MM.1S (cell line): ENCODE measurements around the gene WDFY2.

Experiments used
- DNase-seq: peaks from one replicate; pipeline ENCODE4 v3.0.0-alpha.2; 2015
- H2AFZ ChIP-seq: fragments of 300-600 bp; sonication (generic); 2 replicates; pipeline ENCODE4 v1.6.0; 2016; ENCODE audit warnings: antibody characterized with exemption, low read length
- H3F3A ChIP-seq: fragments of 300-600 bp; sonication (generic); 2 replicates; pipeline ENCODE4 v1.6.1; 2016; ENCODE audit warnings: mild to moderate bottlenecking, antibody characterized with exemption, low read length, moderate library complexity, mixed read lengths; ENCODE audit not compliant: insufficient read depth
- H3K27ac ChIP-seq: fragments of 300-600 bp; sonication (generic); 2 replicates; pipeline ENCODE4 v1.5.1; 2016; ENCODE audit warnings: mild to moderate bottlenecking, low read length
- H3K27me3 ChIP-seq: fragments of 300-600 bp; sonication (generic); replicated peaks from 2 replicates; pipeline ENCODE4 v1.6.0; 2016; ENCODE audit warnings: low read length; ENCODE audit not compliant: insufficient read depth
- H3K36me3 ChIP-seq: fragments of 300-600 bp; sonication (generic); replicated peaks from 2 replicates; pipeline ENCODE4 v1.6.1; 2016; ENCODE audit warnings: mild to moderate bottlenecking, low read length, mixed read lengths; ENCODE audit not compliant: insufficient read depth
- H3K4me1 ChIP-seq: fragments of 300-600 bp; sonication (generic); 2 replicates; pipeline ENCODE4 v1.6.1; 2016; ENCODE audit warnings: low read length, mixed read lengths
- H3K4me2 ChIP-seq: fragments of 300-600 bp; sonication (generic); 2 replicates; pipeline ENCODE4 v1.6.0; 2016; ENCODE audit warnings: low read depth, low read length
- H3K4me3 ChIP-seq: fragments of 300-600 bp; sonication (generic); 2 replicates; pipeline ENCODE4 v1.5.1; 2016; ENCODE audit warnings: low read length, mixed read lengths
- H3K79me2 ChIP-seq: fragments of 300-600 bp; sonication (generic); 2 replicates; pipeline ENCODE4 v1.6.1; 2016; ENCODE audit warnings: mixed run types, low read length, mixed read lengths
- H3K9ac ChIP-seq: fragments of 300-600 bp; sonication (generic); 2 replicates; pipeline ENCODE4 v1.6.1; 2016; ENCODE audit warnings: low read length, mixed read lengths
- H3K9me2 ChIP-seq: fragments of 300-600 bp; sonication (generic); replicated peaks from 2 replicates; pipeline ENCODE4 v1.6.1; 2016; ENCODE audit warnings: mild to moderate bottlenecking, low read length, mixed read lengths; ENCODE audit not compliant: insufficient read depth
- H3K9me3 ChIP-seq: fragments of 300-600 bp; sonication (generic); replicated peaks from 2 replicates; pipeline ENCODE4 v1.6.1; 2016; ENCODE audit warnings: mild to moderate bottlenecking, low read length, mixed read lengths; ENCODE audit not compliant: insufficient read depth
- H4K20me1 ChIP-seq: fragments of 300-600 bp; sonication (generic); 2 replicates; pipeline ENCODE4 v1.6.1; 2016; ENCODE audit warnings: mild to moderate bottlenecking, low read length, moderate library complexity, mixed read lengths; ENCODE audit not compliant: insufficient read depth
- EZH2 ChIP-seq: fragments of 300-600 bp; sonication (generic); optimal IDR thresholded peaks from 2 replicates; pipeline ENCODE3; 2017; ENCODE audit warnings: low read depth, mild to moderate bottlenecking, antibody characterized with exemption, low read length, mixed read lengths
- EZH2phosphoT487 ChIP-seq: fragments of 300-600 bp; sonication (generic); IDR thresholded peaks from 2 replicates; pipeline ENCODE4 v1.6.1; 2018; ENCODE audit warnings: antibody characterized with exemption, low read length
- TF ChIP-seq, protein P1 (sequence below): fragments of 300-600 bp; sonication (generic); IDR thresholded peaks from 2 replicates; pipeline ENCODE4 v1.5.1; 2016; ENCODE audit warnings: antibody characterized with exemption, low read length, mixed read lengths

The WDFY2 gene

DNA sequence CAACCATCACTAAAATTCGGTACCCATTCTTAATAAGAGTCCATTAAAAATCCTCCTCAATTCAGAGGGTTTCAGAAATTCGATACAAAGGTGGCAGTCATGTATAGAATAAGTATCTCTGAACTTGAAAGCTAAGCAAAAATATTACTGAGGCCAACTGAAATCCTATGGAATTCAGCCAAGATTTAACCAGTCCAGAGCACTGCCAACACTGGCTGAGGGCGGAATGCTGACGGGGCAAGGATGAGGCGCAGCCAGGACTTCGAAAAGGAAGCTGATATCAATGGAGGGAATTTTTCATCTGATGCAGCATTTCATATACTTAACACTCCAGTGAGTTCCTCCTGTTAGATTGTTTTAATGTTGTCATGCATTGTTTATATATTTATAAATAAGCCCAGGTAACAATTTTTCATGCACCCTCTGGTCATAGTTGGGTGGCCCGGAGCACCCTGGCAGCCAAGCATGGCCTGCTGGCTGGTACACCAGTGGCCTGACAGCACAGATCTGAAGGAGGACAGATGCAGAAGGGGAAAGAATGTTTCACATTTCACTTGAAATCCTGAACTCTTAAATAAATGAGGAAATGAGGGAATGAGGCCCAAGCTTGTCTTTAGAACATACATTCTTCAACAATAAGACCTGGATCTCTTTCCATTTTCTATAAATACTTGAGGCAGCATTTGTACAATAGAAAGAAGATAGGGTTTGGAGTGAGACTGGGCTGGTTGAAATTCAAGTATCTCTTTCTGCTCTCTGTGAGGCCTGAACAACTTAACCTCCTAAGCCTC is 41.5 kb downstream of the WDFY2 start:
- Histone ChIP-seq H3K36me3 (no peaks in the 10 kb centered on the region), H3K79me2 (no peaks in the 10 kb centered on the region), H3K4me2 (no peak overlapping the region), H4K20me1 (no peaks in the 10 kb centered on the region), H3F3A (no peaks in the 10 kb centered on the region), H3K4me1 (no peaks in the 10 kb centered on the region), H2AFZ (no peak overlapping the region), H3K27me3 (no peaks in the 10 kb centered on the region), H3K4me3 (no peak overlapping the region), H3K27ac (no peak overlapping the region), H3K9me3 (no peaks in the 10 kb centered on the region), H3K9ac (no peak overlapping the region), H3K9me2 (no peaks in the 10 kb centered on the region)
- no peak for TF ChIP-seq EZH2phosphoT487
- TF ChIP-seq, protein P1, sequence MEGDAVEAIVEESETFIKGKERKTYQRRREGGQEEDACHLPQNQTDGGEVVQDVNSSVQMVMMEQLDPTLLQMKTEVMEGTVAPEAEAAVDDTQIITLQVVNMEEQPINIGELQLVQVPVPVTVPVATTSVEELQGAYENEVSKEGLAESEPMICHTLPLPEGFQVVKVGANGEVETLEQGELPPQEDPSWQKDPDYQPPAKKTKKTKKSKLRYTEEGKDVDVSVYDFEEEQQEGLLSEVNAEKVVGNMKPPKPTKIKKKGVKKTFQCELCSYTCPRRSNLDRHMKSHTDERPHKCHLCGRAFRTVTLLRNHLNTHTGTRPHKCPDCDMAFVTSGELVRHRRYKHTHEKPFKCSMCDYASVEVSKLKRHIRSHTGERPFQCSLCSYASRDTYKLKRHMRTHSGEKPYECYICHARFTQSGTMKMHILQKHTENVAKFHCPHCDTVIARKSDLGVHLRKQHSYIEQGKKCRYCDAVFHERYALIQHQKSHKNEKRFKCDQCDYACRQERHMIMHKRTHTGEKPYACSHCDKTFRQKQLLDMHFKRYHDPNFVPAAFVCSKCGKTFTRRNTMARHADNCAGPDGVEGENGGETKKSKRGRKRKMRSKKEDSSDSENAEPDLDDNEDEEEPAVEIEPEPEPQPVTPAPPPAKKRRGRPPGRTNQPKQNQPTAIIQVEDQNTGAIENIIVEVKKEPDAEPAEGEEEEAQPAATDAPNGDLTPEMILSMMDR = no peak
- TF ChIP-seq EZH2 = no peak
- no peak for DNase-seq

DNA sequence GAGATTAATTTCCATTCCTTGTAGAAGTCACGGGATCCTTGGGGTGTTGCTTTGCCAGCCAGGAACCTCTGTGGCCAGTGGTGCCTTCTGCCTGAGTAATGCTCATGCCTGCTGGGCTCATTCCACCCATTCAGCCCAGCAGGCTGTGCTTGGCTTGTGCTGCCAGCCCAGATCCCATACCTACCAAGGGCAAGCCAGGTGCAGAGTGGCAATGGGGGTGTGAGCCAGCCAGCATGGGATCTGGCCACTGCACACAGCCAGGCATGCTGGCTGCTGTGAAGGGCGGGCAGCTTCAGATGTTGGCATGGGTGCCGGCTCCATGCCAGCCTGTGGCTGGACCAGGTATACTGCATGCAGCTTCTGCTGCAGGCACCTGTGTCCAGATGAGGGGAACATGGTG is 42.5 kb downstream of the WDFY2 start:
- H3K4me1 ChIP-seq = no peaks in the 10 kb centered on the region
- no peak overlapping the region for H3K27ac ChIP-seq
- H2AFZ ChIP-seq = no peak overlapping the region
- no peak overlapping the region for H3K4me3 ChIP-seq
- H3K4me2 ChIP-seq = no peak overlapping the region
- no peaks in the 10 kb centered on the region for H3K27me3 ChIP-seq
- H3K79me2 ChIP-seq = no peaks in the 10 kb centered on the region
- no peak overlapping the region for H3K9ac ChIP-seq
- no peak for DNase-seq
- H4K20me1 ChIP-seq = no peaks in the 10 kb centered on the region
- H3K36me3 ChIP-seq = no peaks in the 10 kb centered on the region
- H3F3A ChIP-seq = no peaks in the 10 kb centered on the region
- TF ChIP-seq EZH2phosphoT487 (no peak), EZH2 (no peak)
- TF ChIP-seq, protein P1 = no peak
- H3K9me3 ChIP-seq = no peaks in the 10 kb centered on the region
- no peaks in the 10 kb centered on the region for H3K9me2 ChIP-seq

DNA sequence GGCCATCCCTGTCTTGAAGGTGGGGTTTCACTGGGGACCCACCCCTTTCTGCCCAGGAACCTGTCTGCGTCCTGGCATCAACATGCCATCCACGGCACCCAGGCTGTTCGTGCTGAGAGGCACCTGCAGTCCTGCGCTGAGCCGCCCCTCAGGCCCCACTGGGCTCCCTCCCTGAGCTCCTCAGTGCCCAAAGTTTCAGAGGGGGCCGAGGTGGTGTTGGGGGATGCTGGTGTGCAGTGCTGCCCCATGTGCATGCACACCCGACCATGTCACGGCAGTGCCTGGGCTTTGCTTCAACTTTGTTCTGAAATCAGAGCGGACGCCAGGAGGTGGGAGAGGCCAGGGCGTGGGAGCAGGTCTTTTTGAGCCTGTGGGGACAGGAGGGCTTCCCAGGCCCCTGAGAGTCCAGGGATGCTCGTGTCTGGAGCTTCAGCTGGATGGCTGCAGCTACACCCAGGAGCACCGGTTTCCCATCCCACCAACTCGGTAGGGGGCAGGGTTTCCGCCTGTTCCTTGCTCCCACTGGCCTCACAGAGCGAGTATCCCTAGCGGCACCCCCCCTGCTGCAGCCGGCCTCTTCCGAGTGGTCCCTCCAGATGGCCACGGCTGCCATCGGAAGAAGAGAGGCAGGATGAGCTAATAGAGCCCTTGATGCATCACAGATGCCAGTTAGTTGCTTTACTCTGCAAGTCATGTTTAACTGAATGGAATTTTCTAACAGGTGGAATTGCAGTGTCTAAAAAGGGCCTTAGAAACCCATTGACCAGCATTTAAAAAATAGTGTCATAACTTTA is 44.0 kb downstream of the WDFY2 start:
- H3K36me3 ChIP-seq = no peaks in the 10 kb centered on the region
- H2AFZ ChIP-seq = no peak overlapping the region
- no peaks in the 10 kb centered on the region for H3K27me3 ChIP-seq
- H3K9ac ChIP-seq = no peak overlapping the region
- no peaks in the 10 kb centered on the region for H3F3A ChIP-seq
- no peak overlapping the region for H3K4me3 ChIP-seq
- H4K20me1 ChIP-seq = no peaks in the 10 kb centered on the region
- no peak overlapping the region for H3K4me2 ChIP-seq
- H3K27ac ChIP-seq = no peak overlapping the region
- H3K9me3 ChIP-seq = no peaks in the 10 kb centered on the region
- TF ChIP-seq EZH2phosphoT487 (no peak), EZH2 (no peak)
- DNase-seq = no peak
- H3K79me2 ChIP-seq = no peaks in the 10 kb centered on the region
- no peaks in the 10 kb centered on the region for H3K4me1 ChIP-seq
- H3K9me2 ChIP-seq = no peaks in the 10 kb centered on the region
